SK-N-SH (cell line): Measurements from ENCODE around the gene KCNMB1.

Experiments
- CTCF ChIP-seq: fragments of 200-600 bp; sonication (generic); IDR thresholded peaks from 2 replicates; pipeline ENCODE4 v1.6.1; 2017; ENCODE audit warnings: antibody characterized with exemption, mild to moderate bottlenecking, moderate library complexity
- EP300 ChIP-seq, 2 experiments: IDR thresholded peaks; 2 replicates each; pipeline versions ENCODE4 v1.4.0 to v1.6.1; 2012; ENCODE audit warnings: borderline replicate concordance in 1 of 2, low read depth in 1 of 2, low read length in 1 of 2
- EZH2phosphoT487 ChIP-seq: fragments of 200-600 bp; sonication (generic); IDR thresholded peaks from 2 replicates; pipeline ENCODE4 v1.6.1; 2017; ENCODE audit warnings: low read depth, mixed run types, mild to moderate bottlenecking, antibody characterized with exemption, moderate library complexity, borderline replicate concordance
- RAD21 ChIP-seq: IDR thresholded peaks from 2 replicates; pipeline ENCODE4 v1.6.1; 2012; ENCODE audit warnings: mild to moderate bottlenecking, low read length
- USF2 ChIP-seq: fragments of 150-350 bp; IDR thresholded peaks from 2 replicates; pipeline ENCODE4 v1.6.1; 2017; ENCODE audit warnings: antibody characterized with exemption, low read length, low read depth, borderline replicate concordance

- TF ChIP-seq CTCF (no peak), EP300 (IDR thresholded peaks at IDR 0.05; ENCODE audit: borderline replicate concordance in 1 of 2, low read depth in 1 of 2, low read length in 1 of 2) (no peak), RAD21 (no peak), EZH2phosphoT487 (no peak), USF2 (no peak)
These were observed 48.6 kb upstream of the KCNMB1 start for GRCh38 chr5:170437621-170438375.
